Activated gamma-delta T cell treated with anti-CD3 and anti-CD28 coated beads, Interleukin-2, amount 50 U/mL, for 16 hours (primary cell): ENCODE data around the gene TRIM4.
"Not testable (repeated sequence)": the region's sequence is repeated elsewhere in the genome, so short reads cannot be mapped to it uniquely, and the experiment has no call there.

Source experiments
- DNase-seq: peaks from one replicate; pipeline ENCODE4 v3.0.0-alpha.2; 2020; ENCODE audit warnings: low read depth

TRIM4 gene

DNA sequence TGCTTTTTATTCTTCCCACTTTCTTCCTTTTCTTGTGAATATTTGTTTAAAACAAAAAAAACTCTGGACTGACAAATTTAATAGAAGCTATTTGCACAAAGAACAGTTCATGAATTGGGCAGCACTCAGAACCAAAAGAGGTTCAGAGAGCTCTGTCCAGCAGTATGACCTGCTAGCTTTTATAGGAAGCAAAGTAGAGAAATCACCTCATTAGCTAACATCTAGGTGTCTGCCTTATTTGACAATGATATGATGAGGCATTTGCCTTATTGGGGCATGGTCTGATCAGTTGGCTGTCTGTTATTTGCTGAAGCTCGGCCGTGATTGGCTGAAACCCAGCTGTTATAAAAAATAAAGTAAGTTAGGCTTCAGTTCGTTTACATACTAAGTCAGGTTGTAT, 819 bp upstream of the TRIM4 start:
- DNase-seq, result no peak

GRCh38 chr7:99919814-99920112, 433 bp upstream of the TRIM4 start:
- DNase-seq, result no peak

DNA sequence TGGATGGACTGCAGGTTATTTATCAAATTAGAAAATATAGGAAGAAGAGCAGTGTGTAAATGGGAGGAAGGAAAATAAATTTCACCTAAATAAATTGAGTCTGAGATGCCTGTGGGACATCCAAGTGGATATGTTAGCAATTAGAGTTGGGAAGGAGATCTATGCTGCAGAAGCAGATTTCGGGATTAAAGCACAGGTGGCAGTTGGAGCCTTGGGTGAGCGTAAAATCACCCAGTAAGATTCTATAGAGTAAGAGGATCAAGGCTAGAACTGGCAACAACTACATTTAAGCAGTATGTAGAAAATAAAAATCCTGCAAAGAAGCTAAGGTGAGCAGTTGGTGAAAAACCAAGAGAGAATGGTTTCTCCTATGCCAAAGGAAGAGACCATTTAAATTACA, 8.4 kb downstream of the TRIM4 start:
- no peak for DNase-seq

DNA sequence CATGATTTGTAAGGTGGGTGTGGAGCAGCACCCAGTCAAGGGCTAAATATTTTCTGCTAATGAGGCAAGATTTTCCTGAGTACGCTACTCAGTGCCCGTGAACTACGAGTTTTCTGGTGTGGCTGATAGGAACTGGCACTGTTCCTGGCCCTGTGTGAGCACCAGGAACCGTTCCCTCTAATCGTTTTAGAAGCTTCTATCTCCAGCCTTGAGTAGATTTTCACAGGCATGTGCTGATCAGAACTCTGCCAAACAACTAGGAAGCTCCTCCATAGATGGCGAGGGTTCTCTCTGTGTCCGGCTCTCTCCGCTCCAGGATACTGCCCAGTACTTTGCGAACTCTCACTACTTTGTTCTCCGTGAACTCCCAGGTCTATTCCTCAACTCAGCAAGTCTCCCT, 17.7 kb downstream of the TRIM4 start:
- no peak for DNase-seq

GRCh38 chr7:99899830-99900519, 19.4 kb downstream of the TRIM4 start:
- no peak for DNase-seq

GRCh38 chr7:99898836-99899235, 20.5 kb downstream of the TRIM4 start:
- no peak for DNase-seq

DNA sequence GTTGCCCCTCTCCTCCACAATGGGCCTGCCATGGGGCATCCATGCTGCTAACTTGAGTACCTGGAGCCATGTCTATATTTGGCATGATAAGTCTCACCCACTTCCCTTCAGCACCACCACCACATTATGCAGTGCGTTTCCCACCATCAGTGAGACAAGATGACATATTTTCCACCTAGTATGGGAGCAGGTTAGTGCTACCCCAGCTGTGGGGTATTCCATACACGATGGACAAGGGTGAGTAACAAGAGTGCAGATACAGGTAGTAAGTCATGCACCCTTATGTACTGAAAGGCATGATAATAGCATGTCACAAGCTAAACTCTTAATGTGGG, 21.3 kb downstream of the TRIM4 start:
- DNase-seq, result no peak

DNA sequence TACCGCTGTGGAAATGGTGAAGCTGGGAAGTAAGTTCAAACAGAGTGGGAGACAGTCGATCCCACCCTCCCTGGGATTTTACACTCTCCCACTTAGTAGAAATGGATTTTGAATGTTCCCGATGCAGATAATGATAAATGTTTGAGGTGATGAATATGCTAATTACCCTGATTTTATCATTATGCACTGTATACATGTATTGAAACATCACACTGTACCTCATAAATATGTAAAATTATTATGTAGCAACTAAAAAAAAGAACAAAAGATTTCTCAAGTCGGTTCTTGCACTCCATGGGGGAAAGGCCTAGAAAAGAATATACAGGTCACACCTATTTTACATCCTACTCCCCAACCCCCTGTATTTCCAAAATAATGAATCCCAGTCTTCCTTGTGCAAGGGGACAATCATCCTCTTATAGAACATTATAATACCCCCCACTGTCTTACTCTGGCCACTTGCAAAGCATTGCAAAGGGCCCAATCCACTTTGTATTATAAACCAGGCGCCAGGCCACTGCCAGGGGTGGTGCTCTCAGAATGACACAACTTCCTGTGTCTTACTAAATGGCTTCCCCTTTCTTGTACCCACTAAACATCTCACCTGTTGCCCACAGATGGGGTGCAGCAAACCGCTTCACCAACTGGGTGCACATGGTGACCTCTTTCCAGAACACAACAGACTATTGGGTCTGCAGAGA, 21.9 kb downstream of the TRIM4 start:
- DNase-seq, result no peak

DNA sequence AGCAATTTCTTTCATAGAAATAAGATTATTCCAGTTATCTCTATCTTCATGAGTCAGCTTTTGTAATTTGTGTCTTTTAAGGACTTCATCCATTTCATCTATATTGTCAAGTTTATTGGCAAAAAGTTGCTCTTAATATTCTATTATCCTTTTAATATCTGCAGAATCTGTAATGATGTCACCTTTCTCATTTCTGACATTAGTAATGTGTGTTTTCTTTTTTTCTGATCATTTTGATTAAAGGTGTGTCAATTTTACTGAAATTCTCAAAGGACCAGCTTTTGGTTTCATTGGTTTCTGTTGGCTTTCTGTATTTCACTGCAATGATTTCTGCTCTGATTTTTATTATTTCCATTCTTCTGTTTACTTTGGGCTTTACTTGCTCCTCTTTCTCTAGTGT, 24.6 kb downstream of the TRIM4 start:
- DNase-seq, result no peak

GRCh38 chr7:99893280-99893679, 26.1 kb downstream of the TRIM4 start:
- no peak for DNase-seq

- DNase-seq, result not testable (repeated sequence)
Observed at GRCh38 chr7:99890348-99890747, 29.0 kb downstream of the TRIM4 start.

DNA sequence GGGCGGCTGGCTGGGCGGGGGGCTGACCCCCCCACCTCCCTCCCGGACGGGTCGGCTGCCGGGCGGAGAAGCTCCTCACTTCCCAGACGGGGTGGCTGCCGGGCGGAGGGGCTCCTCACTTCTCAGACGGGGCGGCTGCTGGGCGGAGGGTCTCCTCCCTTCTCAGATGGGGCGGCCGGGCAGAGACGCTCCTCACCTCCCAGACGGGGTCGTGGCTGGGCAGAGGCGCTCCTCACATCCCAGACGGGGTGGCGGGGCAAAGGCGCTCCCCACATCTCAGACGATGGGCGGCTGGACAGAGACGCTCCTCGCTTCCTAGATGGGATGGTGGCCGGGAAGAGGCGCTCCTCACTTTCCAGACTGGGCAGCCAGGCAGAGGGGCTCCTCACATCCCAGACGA, 31.0 kb downstream of the TRIM4 start:
- DNase-seq, result not testable (repeated sequence)

DNA sequence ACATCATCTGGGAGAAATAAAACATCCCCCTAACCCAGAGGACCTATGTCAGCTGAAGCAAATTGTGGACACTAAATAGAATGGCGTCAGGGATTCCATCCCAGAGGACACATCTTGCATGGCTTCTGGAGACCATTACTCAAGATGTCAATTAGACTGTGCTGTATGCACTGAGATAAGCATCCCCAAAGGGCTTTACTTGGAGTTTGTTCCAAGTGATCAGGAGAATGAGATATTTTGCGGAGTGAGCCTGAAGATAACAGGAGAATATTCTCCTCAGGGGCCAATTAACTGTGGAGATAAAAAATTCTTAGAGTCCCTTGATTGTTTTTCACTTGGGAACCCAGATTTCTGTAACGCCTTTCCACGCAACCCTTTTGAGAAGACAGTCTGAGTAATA, 38.0 kb downstream of the TRIM4 start:
- no peak for DNase-seq

DNA sequence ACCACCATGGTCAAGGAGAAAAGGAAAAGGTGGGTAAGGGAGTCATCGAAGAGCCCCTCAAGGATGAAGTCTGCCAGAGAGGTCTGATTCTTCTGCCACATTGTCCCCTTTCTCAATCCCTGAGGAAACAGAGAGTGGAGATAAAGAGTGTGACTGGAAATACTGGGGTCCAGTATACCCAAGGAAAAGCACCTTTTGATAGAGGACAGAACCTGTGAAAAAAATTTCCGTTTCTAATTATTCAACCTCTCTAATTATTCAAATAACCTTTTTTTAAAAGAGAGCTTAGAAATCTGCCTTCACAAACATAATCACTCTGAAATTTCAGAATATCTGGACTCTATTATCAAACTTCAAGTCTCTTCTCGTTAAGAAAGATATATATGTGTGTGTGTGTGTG, 42.4 kb downstream of the TRIM4 start, which contains the start of gene OR2AE1:
Gene OR2AE1 (minus strand): TSS at position 101 of the 400 bp plus-strand sequence. CDS start 0 bp downstream, at position 101.
- no peak for DNase-seq

DNA sequence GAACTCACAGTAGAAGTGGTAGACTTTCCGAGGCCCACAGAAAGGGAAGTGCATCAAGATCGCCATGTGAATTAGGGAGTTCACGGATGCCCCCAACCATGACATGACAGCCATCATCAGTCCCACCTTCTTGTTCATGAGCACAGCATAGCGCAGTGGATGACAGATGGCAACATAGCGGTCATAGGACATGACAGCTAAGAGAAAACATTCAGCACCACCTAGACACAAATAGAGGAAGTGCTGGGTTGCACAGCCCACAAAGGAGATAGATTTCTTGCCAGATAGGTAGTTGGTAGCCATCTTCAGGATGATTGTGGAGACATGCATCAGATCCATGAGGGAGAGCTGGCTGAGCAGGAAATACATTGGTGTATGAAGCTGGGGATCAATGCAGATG, 42.8 kb downstream of the TRIM4 start:
- DNase-seq, result no peak

- no peak for DNase-seq
Observed at GRCh38 chr7:99868246-99868645, 51.1 kb downstream of the TRIM4 start.

- DNase-seq, result not testable (repeated sequence)
Observed at GRCh38 chr7:99867477-99867876, 51.9 kb downstream of the TRIM4 start.

DNA sequence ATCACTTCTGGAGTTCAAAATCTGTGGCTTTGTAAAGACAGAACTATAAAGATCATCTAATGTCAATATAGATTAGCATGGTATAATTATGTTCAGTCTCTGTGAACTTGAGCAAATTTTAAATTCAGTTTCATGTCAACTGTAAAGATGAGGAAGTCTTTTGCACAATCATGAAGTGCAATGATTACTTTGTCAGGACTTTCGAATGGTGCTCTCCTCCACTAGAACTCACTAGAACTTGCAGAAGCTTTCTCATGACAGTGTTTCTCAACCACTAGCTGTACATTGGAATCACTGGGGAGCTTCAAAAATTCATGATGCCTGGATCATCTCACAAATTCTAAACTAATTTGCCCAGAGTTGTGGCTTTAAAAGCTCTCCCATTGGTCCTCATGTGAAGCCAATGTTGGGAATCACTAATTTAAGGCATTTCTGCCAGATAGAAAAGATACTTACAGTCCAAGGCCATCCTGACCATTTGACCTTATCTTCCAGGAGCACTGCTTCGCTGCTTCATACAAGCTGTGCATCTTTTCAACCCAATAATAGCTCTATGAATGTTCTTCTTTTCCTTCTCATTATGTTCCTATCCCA, 55.4 kb downstream of the TRIM4 start:
- DNase-seq, result no peak

DNA sequence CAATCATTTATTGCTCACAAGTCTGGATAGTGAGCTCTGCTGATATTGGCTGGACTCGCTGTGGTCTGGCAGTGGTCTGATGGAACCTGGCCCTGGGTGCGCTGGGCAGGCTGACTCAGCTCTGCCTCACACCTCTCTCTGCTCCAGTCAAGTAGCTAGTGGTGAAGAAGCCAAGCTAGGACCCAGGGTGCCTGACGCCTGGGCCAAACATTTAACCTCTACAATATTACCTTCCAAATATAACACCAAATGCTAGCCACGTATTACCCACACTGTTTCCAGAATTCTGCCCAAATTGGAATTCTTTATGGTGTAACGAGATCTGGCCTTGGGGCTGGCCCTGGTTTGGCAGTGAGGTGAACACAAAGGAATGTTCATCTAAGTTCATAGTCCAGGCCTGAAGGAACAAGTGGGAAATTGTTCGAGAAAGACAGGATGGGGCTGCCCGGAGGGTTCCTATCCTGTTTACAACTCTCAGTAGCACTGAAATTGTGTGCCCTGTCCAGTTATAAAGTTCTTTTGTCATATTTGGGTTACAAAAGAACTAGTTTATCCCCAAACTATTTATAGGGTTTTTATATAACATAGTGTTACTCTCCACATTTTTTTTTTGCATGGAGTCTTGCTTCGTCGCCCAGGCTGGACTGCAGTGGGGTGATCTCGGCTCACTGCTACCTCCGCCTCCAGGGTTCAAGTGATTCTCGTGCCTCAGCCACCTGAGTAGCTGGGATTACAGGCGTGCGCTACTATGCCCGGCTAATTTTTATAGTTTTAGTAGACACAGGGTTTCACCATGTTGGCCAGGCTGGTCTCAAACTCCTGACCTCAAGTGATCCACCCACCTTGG, 58.8 kb downstream of the TRIM4 start:
- no peak for DNase-seq

GRCh38 chr7:99855236-99855635, 64.1 kb downstream of the TRIM4 start:
- no peak for DNase-seq

GRCh38 chr7:99848420-99849216, 70.7 kb downstream of the TRIM4 start:
- no peak for DNase-seq

DNA sequence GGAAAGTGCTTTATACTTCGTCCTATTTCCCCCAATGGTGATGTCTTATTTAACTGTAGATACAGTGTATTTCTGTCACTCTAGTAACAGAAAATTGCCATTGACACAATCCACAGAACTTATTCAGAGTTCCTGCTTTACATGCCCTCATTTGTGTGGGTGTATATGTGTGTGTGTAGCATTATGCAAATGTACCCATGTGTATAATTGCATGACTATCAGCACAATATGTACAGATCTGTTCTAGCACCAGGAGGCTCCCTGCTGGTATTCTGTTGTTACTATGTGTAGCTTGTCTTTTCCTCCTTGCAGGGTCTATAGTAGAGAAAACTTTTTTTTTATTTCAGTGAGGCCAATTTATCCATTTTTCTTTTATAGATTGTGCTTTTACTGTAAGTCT, 75.0 kb downstream of the TRIM4 start:
- DNase-seq, result no peak
